ENCODE data around the gene RNF26. TPM values are rescaled to one million over a fixed set of nuclear protein-coding genes. Genes with fewer than 3 reads are reported as not detected.

Gene RNF26
- total and polyA plus RNA-seq, 2 of the 13 experiments (the other 11 are each of a cell fraction or from before 2014, with no cell fraction given), result 11.9 to 26.3 TPM

GRCh38 chr11:119318240-119319135 lies 15.8 kb upstream of the RNF26 start (continued):
- TF ChIP-seq AFF4 (CRISPR knock-in tag; IDR thresholded peaks at IDR 0.05), result no peak
- 0 out of 2 replicates have a peak, but pooled peaks have one; percentile 32 for TF ChIP-seq ZGPAT (CRISPR knock-in tag; IDR thresholded peaks at IDR 0.05)
- no peak for TF ChIP-seq TCF7L2 (IDR thresholded peaks at IDR 0.05; ENCODE audit: low read depth, low read length)
- no peak for TF ChIP-seq TEAD2 (CRISPR knock-in tag; IDR thresholded peaks at IDR 0.05)
- no peak for TF ChIP-seq XRCC5 (optimal IDR thresholded peaks at IDR 0.05; ENCODE audit: low read length)
- no peak for TF ChIP-seq JDP2 (CRISPR knock-in tag; IDR thresholded peaks at IDR 0.05; ENCODE audit: borderline replicate concordance)
- no peak for TF ChIP-seq ZFAT (CRISPR knock-in tag; conservative IDR thresholded peaks at IDR 0.05)
- TF ChIP-seq REL (CRISPR knock-in tag; conservative IDR thresholded peaks at IDR 0.05), result no peak
- no peak for TF ChIP-seq HNRNPK (IDR thresholded peaks at IDR 0.05; ENCODE audit: low read depth, low read length, poor library complexity, severe bottlenecking)
- TF ChIP-seq PAF1 (CRISPR knock-in tag; IDR thresholded peaks at IDR 0.05), result no peak
- no peak for TF ChIP-seq ZNF44 (CRISPR knock-in tag; IDR thresholded peaks at IDR 0.05)
- no peak for TF ChIP-seq RARG (CRISPR knock-in tag; IDR thresholded peaks at IDR 0.05; ENCODE audit: low read depth)
- no peak for TF ChIP-seq TBL1XR1 (IDR thresholded peaks at IDR 0.05; ENCODE audit: borderline replicate concordance, low read length, partially characterized antibody)
- peak; percentile 20 to 56; a peak in 3 of 4 replicates for TF ChIP-seq HMGXB4 (CRISPR knock-in tag; IDR thresholded peaks at IDR 0.05; ENCODE audit: borderline replicate concordance in 1 of 2, low read depth in 1 of 2)
- TF ChIP-seq ZNF724P (CRISPR knock-in tag; IDR thresholded peaks at IDR 0.05; ENCODE audit: borderline replicate concordance), result no peak
- TF ChIP-seq ZUFSP (CRISPR knock-in tag; IDR thresholded peaks at IDR 0.05; ENCODE audit: borderline replicate concordance), result no peak
- no peak for TF ChIP-seq CHD2 (IDR thresholded peaks at IDR 0.05; ENCODE audit: low read depth, low read length)
- TF ChIP-seq CREB3 (CRISPR knock-in tag; IDR thresholded peaks at IDR 0.05), result no peak
